Neural cell (in vitro differentiated cells): ENCODE data around the gene MTARC1.

ENCODE experiments used
- CTCF ChIP-seq: fragments of 450-650 bp; IDR thresholded peaks from 2 replicates; pipeline ENCODE4 v1.5.1; 2014; ENCODE audit warnings: antibody characterized with exemption, mild to moderate bottlenecking, moderate library complexity; ENCODE audit not compliant: poor library complexity, severe bottlenecking
- POLR2AphosphoS5 ChIP-seq: IDR thresholded peaks from 2 replicates; pipeline ENCODE4 v1.6.1; 2012
- REST ChIP-seq: IDR thresholded peaks from 2 replicates; pipeline ENCODE4 v1.6.1; 2012; ENCODE audit warnings: borderline replicate concordance
- SMC3 ChIP-seq: fragments of 450-650 bp; conservative IDR thresholded peaks from 2 replicates; pipeline ENCODE4 v1.6.1; 2014; ENCODE audit warnings: antibody characterized with exemption, mild to moderate bottlenecking, moderate library complexity; ENCODE audit not compliant: poor library complexity

- no peak for TF ChIP-seq POLR2AphosphoS5
- no peak for TF ChIP-seq REST
- TF ChIP-seq SMC3, result no peak
- no peak for TF ChIP-seq CTCF
Observed at GRCh38 chr1:220824031-220824989, 37.6 kb downstream of the MTARC1 start.
